ENCODE data around the gene NETO2.

Gene NETO2

DNA sequence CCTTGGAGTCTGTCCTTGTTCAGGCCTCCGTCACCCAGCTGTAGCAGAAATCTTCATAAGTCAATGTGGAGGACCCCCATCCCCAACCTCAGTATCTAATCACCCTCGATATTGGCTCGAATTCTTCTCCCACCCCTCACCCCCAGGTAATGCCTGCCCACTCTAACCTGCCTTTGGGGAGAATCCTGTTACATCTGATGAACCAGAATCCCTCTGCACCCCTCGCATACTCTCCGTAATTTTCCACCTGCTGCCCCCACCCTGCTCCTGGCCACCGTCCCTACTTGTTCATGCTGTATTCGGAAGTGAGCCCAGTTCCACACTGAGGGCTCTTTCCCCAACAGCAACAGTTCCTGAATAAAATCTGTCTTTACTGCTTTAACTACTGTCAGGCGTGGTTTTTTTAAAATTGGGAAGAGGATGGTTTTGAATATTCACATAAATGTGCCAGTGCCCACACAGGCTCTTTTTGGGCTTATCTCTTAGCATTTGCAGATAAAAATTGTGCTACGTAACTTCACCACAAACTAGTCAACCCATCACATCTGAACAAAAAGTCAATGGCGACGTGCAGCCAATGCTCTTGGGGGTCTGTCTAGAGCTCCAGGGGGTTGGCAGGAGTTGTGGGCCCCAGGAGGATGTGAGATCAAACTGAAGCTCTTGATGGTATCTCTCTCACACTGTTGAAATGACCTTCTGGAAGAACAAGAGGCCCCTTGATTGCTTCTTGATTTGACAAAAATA, 73.7 kb downstream of the NETO2 start:
- no peak for TF ChIP-seq CTCF (IDR thresholded peaks at IDR 0.05; ENCODE audit: low read depth, low read length)
- Histone ChIP-seq H3K4me1 (no peaks in the 10 kb centered on the region), H3K27me3 (no peaks in the 10 kb centered on the region), H3K36me3 (no peaks in the 10 kb centered on the region), H3K9me3 (no peaks in the 10 kb centered on the region), H3K4me3 (ENCODE audit: low read depth, low read length) (no peak overlapping the region)
- DNase-seq = no peak

GRCh38 chr16:47069313-47069712, 74.4 kb downstream of the NETO2 start:
- Histone ChIP-seq H3K36me3 (no peaks in the 10 kb centered on the region), H3K4me1 (no peaks in the 10 kb centered on the region), H3K9me3 (no peaks in the 10 kb centered on the region), H3K27me3 (no peaks in the 10 kb centered on the region), H3K4me3 (ENCODE audit: low read depth, low read length) (no peak overlapping the region)
- TF ChIP-seq CTCF (IDR thresholded peaks at IDR 0.05; ENCODE audit: low read depth, low read length) = no peak
- DNase-seq = no peak

GRCh38 chr16:47067203-47067602, 76.5 kb downstream of the NETO2 start:
- Histone ChIP-seq H3K9me3 (no peaks in the 10 kb centered on the region), H3K36me3 (no peaks in the 10 kb centered on the region), H3K4me3 (ENCODE audit: low read depth, low read length) (no peak overlapping the region), H3K27me3 (no peaks in the 10 kb centered on the region), H3K4me1 (no peaks in the 10 kb centered on the region)
- no peak for TF ChIP-seq CTCF (IDR thresholded peaks at IDR 0.05; ENCODE audit: low read depth, low read length)
- DNase-seq = no peak

GRCh38 chr16:47065766-47066688, 77.7 kb downstream of the NETO2 start:
- Histone ChIP-seq H3K9me3 (no peaks in the 10 kb centered on the region), H3K4me1 (no peaks in the 10 kb centered on the region), H3K4me3 (ENCODE audit: low read depth, low read length) (no peak overlapping the region), H3K36me3 (no peaks in the 10 kb centered on the region), H3K27me3 (no peaks in the 10 kb centered on the region)
- DNase-seq = no peak
- TF ChIP-seq CTCF (IDR thresholded peaks at IDR 0.05; ENCODE audit: low read depth, low read length) = no peak

DNA sequence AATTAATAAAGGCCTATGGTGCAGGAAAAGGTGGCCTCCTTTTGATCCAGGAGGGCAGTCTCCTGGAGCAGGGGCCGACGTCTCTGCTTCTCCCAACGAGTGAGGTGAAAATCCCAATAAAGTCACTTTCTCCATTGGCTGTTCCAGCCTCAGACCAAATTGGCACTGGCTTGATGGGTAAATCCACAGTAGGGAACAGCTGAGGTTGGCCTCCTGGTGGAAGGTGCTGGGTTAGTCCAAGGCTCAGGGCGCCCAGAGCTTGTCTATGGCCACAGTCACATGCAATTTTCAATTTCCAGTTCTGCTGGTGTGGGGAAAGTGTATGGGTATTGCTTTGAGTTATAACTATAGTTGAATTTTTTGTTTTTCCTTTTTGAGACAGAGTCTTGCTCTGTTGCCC, 79.0 kb downstream of the NETO2 start:
- Histone ChIP-seq H3K27me3 (no peaks in the 10 kb centered on the region), H3K4me3 (ENCODE audit: low read depth, low read length) (no peak overlapping the region), H3K36me3 (no peaks in the 10 kb centered on the region), H3K9me3 (no peaks in the 10 kb centered on the region), H3K4me1 (no peaks in the 10 kb centered on the region)
- no peak for TF ChIP-seq CTCF (IDR thresholded peaks at IDR 0.05; ENCODE audit: low read depth, low read length)
- DNase-seq = no peak

All from BE2C (cell line).